ENCODE data around the gene RTN4RL1.

The RTN4RL1 gene, protein sequence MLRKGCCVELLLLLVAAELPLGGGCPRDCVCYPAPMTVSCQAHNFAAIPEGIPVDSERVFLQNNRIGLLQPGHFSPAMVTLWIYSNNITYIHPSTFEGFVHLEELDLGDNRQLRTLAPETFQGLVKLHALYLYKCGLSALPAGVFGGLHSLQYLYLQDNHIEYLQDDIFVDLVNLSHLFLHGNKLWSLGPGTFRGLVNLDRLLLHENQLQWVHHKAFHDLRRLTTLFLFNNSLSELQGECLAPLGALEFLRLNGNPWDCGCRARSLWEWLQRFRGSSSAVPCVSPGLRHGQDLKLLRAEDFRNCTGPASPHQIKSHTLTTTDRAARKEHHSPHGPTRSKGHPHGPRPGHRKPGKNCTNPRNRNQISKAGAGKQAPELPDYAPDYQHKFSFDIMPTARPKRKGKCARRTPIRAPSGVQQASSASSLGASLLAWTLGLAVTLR

DNA sequence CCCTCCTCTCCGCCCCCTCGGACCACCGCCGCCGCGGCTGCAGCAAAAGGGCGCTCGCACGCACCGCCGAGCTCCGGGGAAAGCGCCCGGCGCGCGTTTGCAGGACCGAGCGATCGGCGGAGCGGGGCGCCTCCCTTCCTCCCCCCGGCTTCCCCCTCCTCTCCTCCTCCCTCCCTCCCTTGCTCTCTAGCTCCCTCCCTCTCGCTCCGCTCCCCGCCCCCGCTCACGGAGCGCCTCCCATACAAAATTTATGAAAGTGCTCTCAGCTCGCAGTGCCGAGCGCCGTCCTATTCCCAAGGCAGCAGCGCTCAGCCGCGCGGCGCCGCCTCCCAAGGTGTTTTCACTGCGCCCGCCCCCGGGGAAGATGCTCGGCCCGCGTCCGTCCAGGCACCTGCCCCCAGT lies at the start of gene RTN4RL1:
RTN4RL1 (minus strand) TSS at position 115 of the 402 bp plus-strand sequence. CDS start 469 bp downstream, outside the sequence.
- peak; percentile 29 to 49 (median 38) for DNase-seq

DNA sequence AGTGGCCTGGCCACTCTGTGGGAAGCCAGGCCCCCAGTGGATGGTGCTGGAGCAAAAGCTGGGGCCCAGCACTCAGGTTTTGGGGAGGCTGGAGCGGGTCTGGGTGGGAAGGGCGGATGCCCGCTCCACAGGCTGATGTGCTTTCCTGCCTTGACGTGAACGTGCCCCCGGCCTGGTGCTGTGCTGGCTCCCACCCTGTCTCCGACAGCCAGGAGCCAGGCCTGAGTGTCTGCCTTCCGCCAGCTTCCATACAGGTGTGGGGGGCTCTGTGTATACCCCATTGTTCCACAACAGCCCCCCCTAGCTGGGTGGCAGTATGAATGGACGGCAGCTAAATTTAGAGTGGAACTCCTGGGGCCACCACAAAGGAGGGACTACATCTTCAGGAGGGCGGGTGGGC lies 49.8 kb upstream of the RTN4RL1 start:
- DNase-seq, result no peak

DNA sequence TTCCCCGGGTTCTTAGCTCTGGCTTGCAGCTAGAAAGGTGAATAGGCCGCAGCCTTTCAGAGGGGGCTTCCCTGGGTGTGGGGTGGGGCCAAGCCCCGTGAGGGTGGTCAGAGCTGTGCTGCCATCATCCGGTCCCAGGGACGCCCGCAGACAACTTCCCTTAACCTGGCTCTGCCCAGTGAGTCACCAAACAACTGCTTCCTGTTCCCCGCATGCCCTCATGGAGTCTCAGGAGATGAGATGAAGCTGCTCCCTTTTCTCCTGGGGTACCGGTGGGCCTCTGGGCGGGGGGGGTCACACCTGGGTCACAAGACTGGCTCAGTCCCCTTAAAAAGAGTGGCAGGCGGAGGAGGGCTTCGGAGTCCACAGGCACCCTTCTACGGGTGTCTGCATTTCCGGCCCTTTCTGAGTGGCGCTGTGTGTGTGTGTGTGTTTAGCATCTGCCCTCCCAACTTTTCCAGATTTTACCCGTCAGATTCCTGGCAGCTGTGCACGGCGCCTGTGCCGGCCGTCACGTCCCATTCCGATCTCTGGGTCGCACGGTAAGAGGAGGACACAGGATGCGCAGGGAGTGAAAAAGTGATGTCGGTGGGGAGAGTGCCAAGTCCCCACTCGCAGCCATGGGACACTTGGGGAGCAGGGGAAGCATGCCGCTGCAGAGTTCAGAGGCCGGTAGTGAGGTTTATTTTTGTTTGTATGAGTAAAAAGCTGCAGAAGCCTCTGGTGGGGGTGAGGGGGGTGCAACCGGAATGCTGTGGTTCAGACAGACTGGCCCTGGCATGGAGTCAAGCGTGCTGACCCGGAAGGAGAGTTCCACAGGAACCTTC lies 46.5 kb upstream of the RTN4RL1 start:
- no peak for DNase-seq

DNA sequence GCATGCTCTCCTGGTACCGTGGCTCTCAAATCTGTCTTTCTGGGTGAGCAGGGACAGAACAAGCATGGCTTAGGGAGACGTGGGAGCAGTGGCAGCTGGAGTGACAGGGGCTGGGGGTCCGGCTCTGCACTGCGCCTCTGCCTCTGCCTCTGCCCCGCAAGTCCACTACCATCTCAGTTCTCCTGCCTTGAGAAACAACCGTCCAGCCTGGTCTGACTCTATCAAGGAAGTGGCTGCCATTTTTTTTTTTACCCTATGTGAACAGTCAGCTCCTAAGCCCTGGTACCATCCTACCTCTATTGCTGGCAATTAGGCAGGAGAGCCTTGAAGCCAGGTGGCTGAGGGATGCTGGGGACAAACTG lies 45.9 kb upstream of the RTN4RL1 start:
- DNase-seq, result no peak

DNA sequence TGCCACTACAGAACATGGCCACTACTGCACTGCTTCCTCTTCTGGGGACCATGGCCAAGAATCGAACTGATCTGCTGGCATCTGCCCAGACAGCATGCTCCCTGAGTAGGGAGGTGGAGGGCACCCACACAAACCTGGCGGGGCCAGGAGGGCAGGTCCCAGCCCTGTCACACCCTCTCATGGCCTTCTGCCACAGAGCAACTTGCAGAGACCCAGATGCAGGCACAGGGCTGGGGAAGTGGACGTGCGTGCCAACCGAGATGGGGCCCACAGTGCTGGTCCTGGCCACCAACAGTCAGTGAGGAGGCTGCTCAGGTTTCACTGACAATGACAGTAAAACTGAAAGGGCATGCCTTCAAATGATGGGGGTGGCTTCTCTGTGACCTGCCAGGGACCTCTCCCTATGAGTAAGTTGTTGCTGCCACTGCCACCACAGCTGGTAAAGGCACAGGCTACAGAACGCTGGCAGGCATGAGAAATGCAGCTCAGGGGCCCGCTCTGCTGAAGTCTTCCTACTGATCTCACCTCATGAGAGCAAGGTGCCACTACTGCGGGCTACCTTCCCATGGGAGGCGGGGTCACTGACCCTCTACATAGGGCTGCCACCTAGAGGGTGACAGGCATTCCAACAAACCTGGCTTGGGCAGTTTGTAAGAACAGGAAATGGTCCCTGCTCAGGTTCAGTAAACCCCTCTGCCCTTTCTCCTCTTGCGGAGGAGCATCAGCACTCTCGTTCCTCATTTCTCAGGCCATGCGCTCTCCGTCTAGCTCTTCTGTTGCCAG lies 45.3 kb upstream of the RTN4RL1 start:
- peak in 2 of 4 experiments; percentile 35 to 46 for DNase-seq

DNA sequence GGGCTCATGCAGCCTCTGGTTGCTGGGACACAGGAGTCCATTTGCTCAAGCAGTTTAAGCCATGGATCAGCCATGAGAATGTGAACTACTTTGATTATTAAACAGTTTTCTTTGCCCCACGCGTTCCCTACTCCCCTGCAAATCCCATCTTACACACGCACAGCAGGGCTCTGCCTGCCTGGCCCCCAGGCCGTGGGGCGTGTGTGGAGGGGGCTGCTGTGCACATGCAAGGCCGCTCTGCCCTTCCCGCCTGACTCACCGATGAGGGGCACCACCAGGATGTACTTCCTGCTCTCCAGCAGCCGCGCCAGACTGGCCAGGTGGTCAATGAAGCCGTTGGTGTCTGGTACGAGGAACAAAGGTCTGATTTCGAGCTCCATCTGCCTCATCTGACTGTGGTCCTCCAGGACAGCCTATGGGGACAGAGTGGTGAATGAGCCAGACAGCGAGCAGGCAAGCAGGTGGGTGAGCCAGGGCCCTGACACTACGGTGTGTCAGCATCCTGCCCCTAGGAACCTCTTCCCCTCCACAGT lies 43.5 kb upstream of the RTN4RL1 start:
- no peak for DNase-seq

DNA sequence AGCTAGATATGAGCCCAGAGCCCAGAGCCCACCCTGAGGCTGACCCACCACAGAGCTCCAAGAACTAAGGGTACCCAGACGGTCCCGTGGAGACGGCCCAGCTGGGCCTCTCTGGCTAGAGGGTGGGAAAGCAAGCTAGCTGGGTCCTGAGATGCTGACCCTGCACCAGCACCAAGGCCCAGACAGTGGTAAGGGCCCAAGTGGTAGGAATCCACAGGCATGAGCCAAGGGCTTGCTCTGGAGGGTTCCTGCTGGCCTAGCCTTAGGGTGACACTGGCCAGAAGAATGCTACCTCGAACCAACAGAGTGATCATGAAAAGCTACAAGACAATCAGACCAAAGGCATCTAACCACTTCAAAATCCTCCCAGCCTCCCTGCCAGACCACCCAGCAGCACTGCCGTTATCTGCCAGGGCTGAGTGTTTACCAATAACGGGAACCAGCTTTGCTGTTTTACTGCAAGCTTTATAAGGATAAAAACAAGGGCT lies 42.9 kb upstream of the RTN4RL1 start:
- DNase-seq, result no peak

DNA sequence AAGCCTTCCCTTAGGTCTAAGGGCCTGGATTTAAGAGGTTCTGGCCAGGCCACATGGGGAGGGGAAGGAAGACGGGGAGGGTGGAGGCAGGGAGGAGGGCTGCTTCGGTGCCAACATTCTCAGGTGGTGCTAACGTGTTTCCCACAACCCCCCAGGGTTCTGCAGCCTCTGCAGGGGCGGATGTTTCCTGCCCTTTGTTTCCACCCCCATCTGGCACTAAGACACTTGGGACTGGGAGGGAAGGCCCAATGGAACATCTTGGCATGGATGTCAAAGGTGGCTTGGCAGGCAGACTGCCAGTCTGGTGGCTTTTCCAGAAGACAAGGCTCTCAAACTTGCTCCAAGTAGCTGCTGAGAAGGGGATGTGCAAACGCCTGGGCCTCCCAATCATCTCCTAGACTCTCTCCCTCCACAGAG lies 42.5 kb upstream of the RTN4RL1 start:
- no peak for DNase-seq

DNA sequence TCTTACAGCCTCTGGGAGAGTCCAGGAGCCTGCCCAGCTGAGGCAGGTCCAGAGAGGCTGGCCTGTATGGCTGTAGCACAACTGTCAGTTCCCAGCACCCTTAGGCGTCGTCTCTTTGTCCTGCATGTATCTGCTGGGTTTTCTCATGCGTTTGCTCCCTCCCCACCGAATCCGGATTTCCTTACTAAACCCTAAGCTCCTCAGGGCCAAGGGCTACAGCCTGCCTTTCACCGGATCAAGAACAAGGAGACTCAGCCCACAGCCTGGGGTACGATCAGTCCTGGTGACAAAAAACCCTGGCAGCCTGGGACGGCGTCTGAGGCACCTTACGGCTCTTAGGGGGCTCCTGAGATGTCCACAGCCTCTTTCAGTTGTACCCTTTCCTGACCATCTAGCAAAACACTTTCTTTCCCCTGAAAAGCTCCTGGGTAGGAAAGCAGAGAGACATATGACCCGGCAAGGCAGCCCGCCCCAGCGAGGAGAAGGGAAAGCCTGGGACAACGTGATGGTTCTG lies 42.0 kb upstream of the RTN4RL1 start:
- no peak for DNase-seq

DNA sequence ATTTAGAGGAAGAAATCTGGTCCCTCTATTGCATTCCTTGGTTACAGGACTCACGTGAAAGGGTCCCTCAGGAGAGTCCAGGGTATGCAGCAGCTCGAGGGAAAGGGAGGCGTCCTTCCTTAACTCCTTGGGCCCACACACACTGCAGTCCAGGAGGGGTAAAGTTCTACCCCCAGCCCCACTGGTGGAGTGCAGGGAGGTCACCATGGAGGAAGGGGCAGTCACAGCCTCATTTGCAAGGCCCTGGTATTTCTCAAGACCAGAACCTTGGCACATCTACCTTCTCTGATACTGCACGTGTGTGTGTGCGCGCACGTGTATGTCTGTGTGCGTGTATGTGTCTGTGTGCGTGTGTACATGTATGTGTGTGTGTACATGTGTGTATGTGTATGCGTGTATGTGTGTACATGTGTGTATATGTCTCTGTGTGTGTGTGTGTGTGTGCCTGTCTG lies 40.8 kb upstream of the RTN4RL1 start:
- no peak for DNase-seq

DNA sequence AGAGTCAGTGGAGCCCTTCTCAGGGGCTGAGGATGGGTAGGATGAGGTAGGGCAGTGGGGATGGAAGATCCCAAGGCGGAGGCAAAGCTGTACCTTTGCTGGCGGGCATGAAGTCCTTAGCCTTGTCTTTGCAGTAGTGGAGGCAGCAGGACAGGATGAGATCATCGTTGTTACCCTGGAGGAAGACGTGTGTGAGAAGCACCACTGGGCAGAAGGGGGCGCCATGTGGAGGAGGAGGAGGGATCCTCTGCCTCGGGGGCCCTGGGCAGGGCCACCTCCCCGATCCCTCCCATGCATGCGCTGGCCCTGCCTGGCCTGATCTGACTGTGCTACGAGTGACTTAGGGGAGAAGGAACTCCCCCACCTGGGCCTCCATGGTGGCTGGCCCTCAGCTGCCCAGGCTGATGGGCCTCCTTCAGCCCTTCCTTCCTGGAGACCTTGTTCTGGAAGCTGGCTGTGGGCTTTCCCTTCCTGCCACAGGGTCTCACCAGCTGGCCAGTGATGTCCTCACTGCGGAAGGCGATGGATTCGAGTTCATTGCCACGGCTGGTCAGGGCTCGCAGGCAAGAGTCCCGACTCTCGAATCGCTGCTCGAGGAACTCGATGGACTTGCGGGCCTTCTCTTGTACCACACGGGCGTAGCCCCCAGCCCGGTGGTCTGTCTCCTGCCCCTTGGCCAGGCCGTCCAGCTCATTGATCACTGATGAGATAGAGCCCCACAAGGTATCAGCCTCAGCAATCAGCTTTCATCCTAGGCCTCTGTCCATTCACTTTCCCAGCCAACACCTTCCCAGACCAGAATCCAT lies 40.0 kb upstream of the RTN4RL1 start:
- peak; percentile 21 to 41 (median 30) for DNase-seq

DNA sequence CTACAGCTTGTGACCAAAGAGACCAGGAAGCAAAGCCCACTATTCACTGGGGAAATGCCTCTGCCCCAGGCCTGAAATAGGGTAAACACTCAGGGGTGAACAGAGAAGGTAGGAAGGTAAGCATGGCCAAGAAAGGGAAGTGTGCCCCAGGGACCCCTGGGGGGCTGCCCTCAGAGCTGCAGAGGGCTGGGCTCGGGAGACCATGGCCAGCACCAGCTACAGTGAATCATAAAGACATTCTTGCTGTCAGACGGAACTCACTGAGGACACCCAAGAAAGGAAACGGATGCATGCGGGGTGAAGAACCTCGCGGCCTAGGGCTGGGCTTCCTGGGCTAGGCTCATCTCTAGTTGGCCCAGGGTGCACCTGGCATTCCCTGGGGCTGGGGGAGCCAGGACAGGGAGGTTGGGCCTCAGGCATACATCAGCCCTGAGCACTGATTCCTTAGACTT lies 39.4 kb upstream of the RTN4RL1 start:
- no peak for DNase-seq

DNA sequence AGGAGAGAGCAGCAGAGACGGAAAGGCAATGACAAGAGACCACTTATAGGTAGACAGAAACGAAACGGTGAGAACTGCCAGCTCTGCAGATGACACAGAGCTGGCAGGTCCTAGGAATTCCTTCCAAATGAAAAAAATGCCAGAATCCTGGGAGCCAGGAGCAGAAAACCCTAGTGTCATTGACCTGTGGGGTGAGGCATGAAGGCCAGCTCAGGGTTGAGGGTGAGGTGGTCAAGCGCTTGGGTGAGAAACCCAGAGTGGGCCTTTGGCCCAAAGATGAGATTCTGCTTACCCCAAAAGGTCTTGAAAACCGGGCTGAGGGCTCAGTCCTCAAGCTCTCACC lies 39.0 kb upstream of the RTN4RL1 start:
- DNase-seq, result no peak

DNA sequence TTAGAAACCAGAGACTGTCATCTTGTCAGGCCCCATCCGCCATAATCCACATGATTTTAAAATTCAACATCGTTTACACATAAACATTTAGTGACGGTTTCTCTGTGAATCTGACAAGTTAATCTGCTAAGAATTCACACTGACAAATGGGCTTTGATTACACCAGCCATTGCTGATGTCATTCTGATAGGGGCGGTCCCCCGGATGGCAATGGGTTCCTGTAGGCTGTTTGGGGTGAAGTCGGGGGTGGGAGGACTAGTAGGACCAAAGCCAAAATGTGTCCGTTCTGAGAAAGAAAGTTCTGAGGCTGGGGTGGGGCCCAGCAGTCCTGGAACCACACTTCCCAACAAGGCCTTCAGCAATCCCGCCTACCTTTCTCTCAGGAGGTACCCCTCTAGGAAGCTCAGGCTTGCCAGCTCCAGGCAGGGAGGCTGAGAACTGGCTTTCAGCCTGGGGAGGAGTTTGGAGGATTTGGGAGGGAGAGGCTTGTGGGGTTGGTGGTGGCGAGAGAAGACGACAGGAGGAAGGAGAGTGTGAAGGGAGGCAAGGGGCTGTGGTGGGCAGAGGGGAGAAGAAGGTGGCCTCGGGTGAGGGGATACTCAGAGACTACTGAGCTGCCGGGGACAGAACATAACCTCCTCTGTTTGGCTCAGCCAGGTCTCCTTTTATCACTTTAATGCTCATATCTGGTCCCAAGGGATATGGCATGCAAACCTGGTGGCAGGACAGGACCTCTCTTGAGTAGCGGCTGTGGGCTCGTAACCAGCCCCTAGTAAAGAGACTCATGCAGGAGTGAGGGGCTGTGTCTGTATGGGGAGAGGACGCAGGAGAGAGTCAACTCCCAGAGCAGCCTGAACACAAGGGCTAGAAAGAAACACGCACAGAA lies 38.4 kb upstream of the RTN4RL1 start:
- DNase-seq, result no peak

DNA sequence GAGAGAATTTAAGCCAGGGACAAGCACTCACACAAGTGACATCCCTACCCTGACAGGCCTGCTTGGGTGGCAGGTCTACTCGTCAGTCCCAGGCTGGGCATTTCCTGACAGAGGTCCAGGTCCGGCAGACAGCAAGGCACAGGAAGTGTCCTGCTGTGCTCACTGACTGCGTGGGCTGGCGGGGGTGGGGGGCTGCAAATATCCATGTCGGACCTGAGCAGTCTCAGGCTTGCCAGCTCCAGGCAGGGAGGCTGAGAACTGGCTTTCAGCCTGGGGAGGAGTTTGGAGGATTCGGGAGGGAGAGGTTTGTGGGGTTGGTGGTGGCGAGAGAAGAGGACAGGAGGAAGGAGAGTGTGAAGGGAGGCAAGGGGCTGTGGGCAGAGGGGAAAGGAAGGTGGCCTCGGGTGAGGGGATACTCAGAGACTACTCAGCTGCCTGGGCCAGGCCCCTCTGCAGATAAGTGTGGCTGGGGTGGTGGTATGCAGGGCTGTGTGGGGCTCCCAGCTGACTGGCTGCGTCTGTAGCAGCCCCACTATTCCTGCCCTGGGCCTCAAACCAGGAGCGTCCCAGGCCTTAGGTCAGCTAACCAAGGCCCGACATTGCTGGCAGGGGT lies 37.5 kb upstream of the RTN4RL1 start:
- no peak for DNase-seq

DNA sequence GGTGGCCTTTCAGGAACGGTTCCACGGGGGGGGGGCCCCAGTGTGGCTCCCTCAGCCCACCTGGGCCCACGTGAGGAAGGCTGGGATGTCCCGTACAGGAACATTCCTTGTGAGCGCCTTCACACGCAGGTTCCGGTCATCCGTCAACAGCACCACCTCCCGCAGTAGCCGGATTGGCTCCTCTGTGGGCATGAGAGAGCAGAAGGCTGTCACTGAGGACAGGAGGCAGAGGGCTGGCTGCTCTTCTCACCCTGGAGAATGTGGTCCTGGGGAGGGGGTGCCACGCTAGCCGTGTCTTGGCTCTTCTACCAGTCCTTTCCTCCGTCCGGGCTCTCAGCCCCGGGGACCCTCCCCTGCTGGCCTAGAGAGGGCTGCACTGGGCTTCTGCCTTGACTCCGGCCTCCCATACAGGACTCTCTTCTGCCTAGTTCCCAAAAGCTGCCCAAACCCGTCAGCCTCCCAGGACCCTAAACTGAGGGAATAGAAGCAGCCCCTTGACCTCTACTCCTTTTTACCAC lies 36.4 kb upstream of the RTN4RL1 start:
- DNase-seq, result no peak

DNA sequence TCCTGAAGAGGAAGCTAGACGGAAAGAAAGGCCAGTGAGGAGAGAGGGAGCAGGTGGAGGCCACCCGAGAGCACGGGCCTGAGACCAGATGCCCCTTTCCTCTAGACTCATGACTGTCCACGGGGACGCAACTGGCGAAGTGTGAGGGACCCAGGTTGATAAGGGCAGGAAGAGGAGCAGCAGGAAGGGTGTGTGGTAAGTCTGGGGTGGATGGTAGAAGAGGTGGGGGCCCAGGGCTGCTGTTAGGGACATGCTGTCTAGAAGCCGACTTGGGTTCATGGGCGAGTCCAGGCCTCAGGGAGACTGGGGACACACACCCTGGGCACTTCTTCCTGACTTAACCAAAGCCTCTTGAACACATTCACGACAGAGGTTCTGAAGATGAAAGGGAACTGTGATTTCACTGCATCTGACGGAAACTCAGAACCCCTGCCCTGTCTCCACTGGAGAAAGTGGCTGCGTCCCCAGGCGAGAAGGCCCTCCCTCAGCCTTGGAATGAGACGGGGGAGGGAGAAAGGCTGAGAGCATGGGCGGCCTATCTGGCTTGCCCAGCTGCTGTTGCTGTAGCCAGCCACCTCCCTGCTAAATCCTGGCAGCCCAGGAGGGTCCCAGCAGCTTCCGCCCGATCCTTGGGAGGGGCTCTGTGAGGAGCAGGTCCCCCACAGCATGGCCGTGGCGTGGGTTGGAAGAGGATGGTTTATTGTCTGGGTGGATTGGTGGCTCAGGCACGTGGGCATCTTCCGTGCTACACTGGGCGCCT lies 35.7 kb upstream of the RTN4RL1 start:
- DNase-seq, result no peak

DNA sequence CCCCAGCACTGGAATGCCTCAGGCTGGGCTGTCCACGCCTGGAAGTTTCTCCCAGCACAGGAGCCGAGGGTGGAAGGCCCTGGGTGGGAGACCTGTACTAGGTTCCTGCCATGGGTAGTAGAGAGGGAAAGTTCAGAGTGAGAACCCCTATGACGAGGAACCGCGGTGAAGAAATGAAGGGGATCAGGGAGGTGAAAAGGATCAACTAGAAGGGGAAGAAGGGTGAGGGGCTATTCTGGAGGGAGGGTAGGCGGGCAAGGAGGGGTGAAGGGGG lies 35.2 kb upstream of the RTN4RL1 start:
- DNase-seq, result no peak

Measured in activated CD4-positive, CD25-positive, alpha-beta regulatory T cell (primary cell).